HG03342 (cell line): Measurements from ENCODE around the gene MUC20.
"Not testable (repeated sequence)": the region's sequence is repeated elsewhere in the genome, so short reads cannot be mapped to it uniquely, and the experiment has no call there.

Source experiments
- ATAC-seq: cut with Tn5 transposase; IDR thresholded peaks from one replicate; pipeline ENCODE4 v1.9.1; 2021; ENCODE audit warnings: mild to moderate bottlenecking, moderate library complexity; ENCODE audit not compliant: unreplicated experiment

The MUC20 gene

GRCh38 chr3:195769551-195769950 lies 48.8 kb downstream of the MUC20 start:
- no peak for ATAC-seq

GRCh38 chr3:195770081-195770840 lies 49.5 kb downstream of the MUC20 start:
- no peak for ATAC-seq

GRCh38 chr3:195770841-195771645 lies 50.3 kb downstream of the MUC20 start:
- ATAC-seq: not testable (repeated sequence)

GRCh38 chr3:195771646-195772300 lies 51.0 kb downstream of the MUC20 start:
- ATAC-seq: no peak

GRCh38 chr3:195773956-195774537 lies 53.3 kb downstream of the MUC20 start:
- no peak for ATAC-seq

- no peak for ATAC-seq
Observed at GRCh38 chr3:195774917-195775316, 54.1 kb downstream of the MUC20 start.

- no peak for ATAC-seq
Observed at GRCh38 chr3:195777975-195778374, 57.2 kb downstream of the MUC20 start.

GRCh38 chr3:195781236-195781635 lies 60.5 kb downstream of the MUC20 start:
- ATAC-seq: not testable (repeated sequence)
